Measurements from ENCODE around the gene UGT1A6.

GRCh38 chr2:233791883-233792329, 99.2 kb downstream of the UGT1A6 start:
- TF ChIP-seq CTCF (IDR thresholded peaks at IDR 0.05), result no peak
- TF ChIP-seq EP300 (IDR thresholded peaks at IDR 0.05; ENCODE audit: low read depth), result no peak
- no peak for TF ChIP-seq POLR2A (IDR thresholded peaks at IDR 0.05)
